DND-41 (cell line): ENCODE measurements around the gene IMPDH2.

ENCODE experiments used
- EZH2 ChIP-seq: IDR thresholded peaks from 3 replicates; pipeline ENCODE4 v1.6.1; 2012; ENCODE audit warnings: borderline replicate concordance, low read depth, mild to moderate bottlenecking, moderate library complexity, low read length, inconsistent platforms; ENCODE audit not compliant: severe bottlenecking
- TF ChIP-seq, protein P1 (sequence below): IDR thresholded peaks from 2 replicates; pipeline ENCODE4 v1.5.1; 2012; ENCODE audit warnings: borderline replicate concordance, low read length, moderate library complexity, mild to moderate bottlenecking; ENCODE audit not compliant: poor library complexity, severe bottlenecking; ENCODE audit errors: extremely low read depth

DNA sequence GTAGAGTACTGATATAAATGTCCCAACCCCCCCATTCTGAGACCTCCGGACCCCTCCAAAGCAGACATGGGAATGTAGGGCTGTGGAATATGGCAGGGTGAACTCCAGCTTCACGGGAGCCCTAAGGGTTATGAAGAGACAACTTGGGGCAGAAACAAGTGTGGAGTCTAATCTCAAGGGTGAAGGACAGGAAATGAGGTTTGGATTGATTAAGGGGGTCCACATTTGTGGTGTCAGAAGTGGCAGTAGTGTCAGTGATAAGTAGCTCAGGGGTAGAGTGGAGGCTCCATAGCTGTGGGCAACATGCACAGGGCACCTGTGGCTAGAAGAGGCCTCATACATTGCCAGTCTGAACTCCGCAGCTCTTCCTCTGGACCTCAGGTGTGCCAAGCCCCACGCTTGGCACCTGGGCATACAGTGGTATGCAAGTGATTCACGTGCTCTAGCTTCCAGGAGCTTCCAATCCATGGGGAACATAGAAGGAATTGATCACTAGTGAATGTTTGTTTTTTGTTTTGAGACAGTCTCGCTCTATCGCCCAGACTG is 43.3 kb downstream of the IMPDH2 start:
- TF ChIP-seq, protein P1, sequence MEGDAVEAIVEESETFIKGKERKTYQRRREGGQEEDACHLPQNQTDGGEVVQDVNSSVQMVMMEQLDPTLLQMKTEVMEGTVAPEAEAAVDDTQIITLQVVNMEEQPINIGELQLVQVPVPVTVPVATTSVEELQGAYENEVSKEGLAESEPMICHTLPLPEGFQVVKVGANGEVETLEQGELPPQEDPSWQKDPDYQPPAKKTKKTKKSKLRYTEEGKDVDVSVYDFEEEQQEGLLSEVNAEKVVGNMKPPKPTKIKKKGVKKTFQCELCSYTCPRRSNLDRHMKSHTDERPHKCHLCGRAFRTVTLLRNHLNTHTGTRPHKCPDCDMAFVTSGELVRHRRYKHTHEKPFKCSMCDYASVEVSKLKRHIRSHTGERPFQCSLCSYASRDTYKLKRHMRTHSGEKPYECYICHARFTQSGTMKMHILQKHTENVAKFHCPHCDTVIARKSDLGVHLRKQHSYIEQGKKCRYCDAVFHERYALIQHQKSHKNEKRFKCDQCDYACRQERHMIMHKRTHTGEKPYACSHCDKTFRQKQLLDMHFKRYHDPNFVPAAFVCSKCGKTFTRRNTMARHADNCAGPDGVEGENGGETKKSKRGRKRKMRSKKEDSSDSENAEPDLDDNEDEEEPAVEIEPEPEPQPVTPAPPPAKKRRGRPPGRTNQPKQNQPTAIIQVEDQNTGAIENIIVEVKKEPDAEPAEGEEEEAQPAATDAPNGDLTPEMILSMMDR, result no peak
- no peak for TF ChIP-seq EZH2
